Heart left ventricle (tissue), 13 donors: ENCODE data around the gene RMP24.

Source experiments
- POLR2A ChIP-seq, 2 donors: fragments of 450-650 bp; IDR thresholded peaks; one replicate each; pipeline ENCODE4 v1.6.1; 2017; ENCODE audit warnings: antibody characterized with exemption in 2 of 2, mild to moderate bottlenecking in 2 of 2, moderate library complexity in 2 of 2
- TF ChIP-seq, protein P1 (sequence below), 12 donors: fragments of 200-600 bp; sonication (generic) in 4 of 12; IDR thresholded peaks; one replicate each; pipeline versions ENCODE4 v1.5.0 to v1.8.0; 2018 to 2022; ENCODE audit warnings: antibody characterized with exemption in 12 of 12, mild to moderate bottlenecking in 5 of 12
- donor health status: ischemic (EF 13 %, LVEDD 7.1; RV severe dilation, severe dysfunction).
- donor health status: DM: no; HTN: yes; CAD: no.
- donor health status: DM: no; HTN: no; CAD: no.
- donor health status: ischemic (EF 25% LVEDD 6.9; RV normal size, moderate dysfunction).
- donor health status: ischemic (EF 25% LVEDD 5.7; RV mildly dilated, moderate dysfunction).
- donor health status: ischemic (EF 35%, LVEDD 5.7; RV mildly dilated, moderate dysfunction).
- donor health status: nonischemic (EF 11% LVEDD 7.7; RV severe dilation, severe dysfunction).
- donor health status: DM: yes; HTN: yes; CAD: no.
- donor health status: PGD.
- donor health status: ischemic (EF 29% LVEDD 5.4; RV normal size, mild dysfunction).
- donor health status: nonischemic (EF 23%, LVEDD 6.1; RV moderate dilation, normal function).

DNA sequence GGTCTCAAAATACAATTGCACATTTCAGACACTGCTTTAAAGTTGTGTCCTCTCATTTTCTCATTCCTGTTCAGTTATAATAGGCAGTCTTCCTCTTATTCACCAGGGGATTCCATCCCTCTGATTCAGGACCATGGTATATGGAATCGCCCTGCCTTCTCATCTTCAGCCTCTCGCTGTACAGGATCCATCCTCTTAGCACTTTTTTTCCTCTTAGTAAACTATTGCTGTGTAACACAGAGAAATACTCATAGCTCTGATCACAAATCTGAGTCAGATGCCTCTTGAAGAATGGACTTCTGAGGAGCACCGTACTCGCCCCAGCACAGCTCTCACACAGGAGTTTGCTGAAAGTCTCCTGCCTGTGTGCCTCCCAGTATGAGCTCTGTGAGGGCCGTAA, 11.3 kb downstream of the RMP24 start:
- TF ChIP-seq, protein P1, sequence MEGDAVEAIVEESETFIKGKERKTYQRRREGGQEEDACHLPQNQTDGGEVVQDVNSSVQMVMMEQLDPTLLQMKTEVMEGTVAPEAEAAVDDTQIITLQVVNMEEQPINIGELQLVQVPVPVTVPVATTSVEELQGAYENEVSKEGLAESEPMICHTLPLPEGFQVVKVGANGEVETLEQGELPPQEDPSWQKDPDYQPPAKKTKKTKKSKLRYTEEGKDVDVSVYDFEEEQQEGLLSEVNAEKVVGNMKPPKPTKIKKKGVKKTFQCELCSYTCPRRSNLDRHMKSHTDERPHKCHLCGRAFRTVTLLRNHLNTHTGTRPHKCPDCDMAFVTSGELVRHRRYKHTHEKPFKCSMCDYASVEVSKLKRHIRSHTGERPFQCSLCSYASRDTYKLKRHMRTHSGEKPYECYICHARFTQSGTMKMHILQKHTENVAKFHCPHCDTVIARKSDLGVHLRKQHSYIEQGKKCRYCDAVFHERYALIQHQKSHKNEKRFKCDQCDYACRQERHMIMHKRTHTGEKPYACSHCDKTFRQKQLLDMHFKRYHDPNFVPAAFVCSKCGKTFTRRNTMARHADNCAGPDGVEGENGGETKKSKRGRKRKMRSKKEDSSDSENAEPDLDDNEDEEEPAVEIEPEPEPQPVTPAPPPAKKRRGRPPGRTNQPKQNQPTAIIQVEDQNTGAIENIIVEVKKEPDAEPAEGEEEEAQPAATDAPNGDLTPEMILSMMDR (IDR thresholded peaks at IDR 0.05), result no peak
- TF ChIP-seq POLR2A (IDR thresholded peaks at IDR 0.05), result no peak
